ENCODE measurements around the gene RHBDL1. TPM values are rescaled to one million over a fixed set of nuclear protein-coding genes. Genes with fewer than 3 reads are reported as not detected.
A peak's percentile ranks its signal among the peaks of the same experiment; 100 is the strongest.

The RHBDL1 gene
- total and polyA plus RNA-seq, 2 experiments from 2014 or later = 8.4 to 10.1 TPM

GRCh38 chr16:680967-681745 is 5.7 kb downstream of the RHBDL1 start:
- Histone ChIP-seq H3K4me2 (peak overlapping the region; percentile 86), H3K4me1 (ENCODE audit: insufficient read depth) (peaks cover 16% of the 10 kb centered on the region; the same call in 1 of the 2 replicates), H2AFZ (no peak overlapping the region), H3K79me2 (replicated peaks; ENCODE audit: insufficient read depth) (peaks cover 9% of the 10 kb centered on the region; the same call in 1 of the 2 replicates), H3K36me3 (ENCODE audit: insufficient read depth) (no peaks in the 10 kb centered on the region; the same call in 1 of the 2 replicates), H3K9me2 (ENCODE audit: insufficient read depth) (no peaks in the 10 kb centered on the region), H3F3A (replicated peaks; ENCODE audit: low read depth) (peaks cover 26% of the 10 kb centered on the region), H3K27me3 (ENCODE audit: insufficient read depth) (no peaks in the 10 kb centered on the region), H4K20me1 (replicated peaks; ENCODE audit: insufficient read depth) (peaks cover 14% of the 10 kb centered on the region; the same call in 1 of the 2 replicates), H3K27ac (ENCODE audit: low read depth) (no peak overlapping the region), H3K4me3 (peak overlapping the region; percentile 71)
- H3K4me1 Mint-ChIP-seq = peaks cover 26% of the 10 kb centered on the region
- ATAC-seq = no peak
- H3K27ac Mint-ChIP-seq = no peak overlapping the region; the same call in 1 of the 2 replicates
- peak in 1 of 2 experiments; percentile 30; a peak in 3 of 4 replicates for TF ChIP-seq CTCF (conservative IDR thresholded peaks at IDR 0.05; ENCODE audit: low read depth in 2 of 2)
- TF ChIP-seq POLR2AphosphoS5 (IDR thresholded peaks at IDR 0.05; ENCODE audit: low read depth) = peak; percentile 29; the same call in 1 of the 2 replicates
- TF ChIP-seq ZNF462 (CRISPR knock-in tag; IDR thresholded peaks at IDR 0.05) = no peak
- TF ChIP-seq NANOG (IDR thresholded peaks at IDR 0.05; ENCODE audit: borderline replicate concordance) = no peak
- H3K4me3 Mint-ChIP-seq = peak overlapping the region; percentile 84
- peaks cover 23% of the 10 kb centered on the region for H3K27me3 Mint-ChIP-seq (ENCODE audit: insufficient read depth, low read depth, poor library complexity)
- peaks cover 28% of the 10 kb centered on the region for H3K36me3 Mint-ChIP-seq (ENCODE audit: low read depth)
- no peaks in the 10 kb centered on the region; the same call in 1 of the 3 replicates for H3K9me3 Mint-ChIP-seq
- peak; percentile 66 for DNase-seq (ENCODE audit: low spot score)
